NOMO-1 (cell line): Measurements from ENCODE around the gene MFRP.

Experiments used
- DNase-seq, 2 experiments: peaks; one replicate each; lab custom pipeline; 2025; ENCODE audit not compliant: unreplicated experiment in 2 of 2; lab: John Stamatoyannopoulos, UW

Gene MFRP

DNA sequence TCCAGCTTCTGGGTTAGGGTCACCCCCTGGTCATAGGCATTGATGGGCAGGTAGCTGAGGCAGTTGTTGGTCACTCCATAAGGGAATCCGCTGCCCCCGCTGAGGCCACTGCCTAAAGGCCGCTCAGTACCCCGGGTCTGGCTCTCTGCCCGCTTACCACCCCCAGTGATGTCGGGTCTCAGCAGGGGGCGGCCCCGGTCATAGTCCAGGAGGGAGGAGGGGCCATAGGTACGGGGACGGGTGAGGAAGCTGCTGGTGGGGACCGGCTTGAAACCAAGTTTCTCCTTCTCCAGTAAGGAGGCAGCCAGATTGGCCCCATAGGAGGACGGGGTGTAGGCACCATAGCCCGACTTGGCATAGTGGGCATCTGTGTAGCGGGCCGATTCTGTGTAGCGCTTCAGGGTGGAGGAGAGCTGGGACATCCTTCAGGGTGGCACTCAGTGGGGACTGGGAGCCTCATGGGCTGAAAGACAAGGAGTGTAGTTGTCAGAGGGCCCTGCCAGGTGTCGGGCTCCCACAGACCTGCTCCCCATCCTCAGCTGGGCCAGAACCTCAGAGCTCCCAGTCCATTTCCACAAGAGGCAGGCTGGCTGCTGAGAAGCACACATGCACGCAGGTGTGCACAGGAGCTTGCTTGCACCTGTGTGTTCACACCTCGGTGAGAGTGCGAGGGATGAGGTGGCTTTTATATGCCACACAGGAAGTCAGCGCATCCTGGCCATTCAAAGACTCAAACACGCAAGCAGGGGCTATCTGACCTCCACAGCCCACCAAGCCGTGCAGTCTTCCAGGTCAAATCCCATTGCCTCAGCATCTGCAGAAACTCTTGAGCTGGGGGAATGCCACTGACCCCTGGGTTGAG, 26.8 kb upstream of the MFRP start:
- DNase-seq = no peak

DNA sequence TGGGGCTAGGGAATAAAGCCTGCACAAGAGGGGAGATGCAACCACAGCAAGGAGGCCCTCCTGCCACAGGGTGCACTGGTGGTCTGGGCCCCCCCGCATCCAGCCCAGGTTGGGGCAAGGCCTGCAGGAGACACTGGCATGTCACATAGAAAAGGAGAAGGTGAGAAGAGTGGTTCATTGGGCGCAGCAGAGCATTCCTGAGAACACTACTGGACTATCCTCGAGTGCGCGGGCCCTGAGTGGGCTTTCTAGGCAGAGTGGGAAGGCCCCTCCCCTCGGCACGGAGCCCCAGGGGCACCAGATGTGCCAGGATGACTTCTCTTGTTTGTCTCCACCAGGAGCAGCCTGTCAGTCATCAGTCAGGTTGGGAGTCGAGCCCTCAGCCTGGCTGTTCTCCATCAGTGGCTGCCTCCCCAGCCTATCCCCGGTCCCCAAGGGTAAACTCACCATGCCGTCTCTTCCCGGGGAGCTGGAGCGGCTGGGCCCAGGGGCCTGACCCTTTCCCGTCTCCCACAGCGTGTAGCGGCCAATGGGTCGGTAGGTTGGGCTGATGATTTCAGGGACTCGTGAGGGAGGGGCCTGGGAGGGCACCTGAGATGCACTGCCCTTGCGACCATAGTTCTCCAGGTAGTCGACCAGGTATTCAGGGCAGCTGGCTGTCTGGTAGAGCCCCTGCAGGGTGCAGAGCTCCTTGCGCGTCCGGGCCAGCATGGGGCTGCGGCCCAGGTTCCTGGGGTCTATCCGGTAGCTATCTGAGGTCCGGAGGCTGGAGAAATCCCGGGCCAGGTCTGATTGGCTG, 26.0 kb upstream of the MFRP start:
- DNase-seq = no peak

DNA sequence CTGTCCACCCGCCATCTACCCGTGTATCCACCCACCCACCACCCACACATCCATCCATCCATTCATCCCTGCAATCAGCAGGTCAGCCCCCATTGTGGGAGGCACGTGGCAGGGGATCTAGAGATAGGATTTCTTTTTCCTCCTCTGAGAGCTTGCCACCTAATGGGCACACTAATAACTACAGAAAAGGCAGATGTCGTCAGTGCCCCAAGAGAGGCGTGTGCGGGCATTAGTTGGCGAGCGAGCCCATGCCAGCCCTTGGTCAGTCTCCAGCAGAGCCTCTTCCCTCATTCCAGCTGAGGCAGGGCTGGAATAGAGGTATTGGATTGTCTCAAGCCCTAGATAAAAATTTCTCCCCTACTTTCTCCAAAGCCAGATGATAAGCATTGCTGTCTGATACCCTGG, 25.3 kb upstream of the MFRP start:
- no peak for DNase-seq

DNA sequence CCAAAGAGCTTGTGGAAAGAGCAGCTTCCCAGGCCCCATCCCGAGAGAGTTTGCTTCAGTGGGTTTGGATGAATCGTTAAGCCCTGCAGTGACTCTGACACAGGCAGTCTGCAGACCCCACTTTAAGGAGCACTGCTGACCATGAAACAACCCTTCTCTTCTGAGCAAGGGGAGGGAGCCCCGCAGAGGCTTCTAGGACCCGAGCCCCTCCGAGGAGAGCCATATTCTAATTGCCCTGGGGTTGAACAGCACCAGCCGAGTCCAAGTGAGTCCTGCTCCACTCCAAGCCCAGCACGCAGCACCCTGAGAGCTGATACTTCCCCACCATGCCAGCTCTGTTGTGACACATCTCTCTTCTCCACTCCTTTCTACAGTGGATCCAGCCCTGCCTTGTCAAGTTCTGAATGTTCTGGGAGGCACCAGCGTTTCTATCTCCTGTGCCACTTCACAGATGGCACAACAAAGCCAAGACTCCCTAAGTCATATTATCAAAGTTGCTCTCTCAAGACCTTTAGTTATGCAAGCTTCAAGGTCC, 24.6 kb upstream of the MFRP start:
- no peak for DNase-seq

DNA sequence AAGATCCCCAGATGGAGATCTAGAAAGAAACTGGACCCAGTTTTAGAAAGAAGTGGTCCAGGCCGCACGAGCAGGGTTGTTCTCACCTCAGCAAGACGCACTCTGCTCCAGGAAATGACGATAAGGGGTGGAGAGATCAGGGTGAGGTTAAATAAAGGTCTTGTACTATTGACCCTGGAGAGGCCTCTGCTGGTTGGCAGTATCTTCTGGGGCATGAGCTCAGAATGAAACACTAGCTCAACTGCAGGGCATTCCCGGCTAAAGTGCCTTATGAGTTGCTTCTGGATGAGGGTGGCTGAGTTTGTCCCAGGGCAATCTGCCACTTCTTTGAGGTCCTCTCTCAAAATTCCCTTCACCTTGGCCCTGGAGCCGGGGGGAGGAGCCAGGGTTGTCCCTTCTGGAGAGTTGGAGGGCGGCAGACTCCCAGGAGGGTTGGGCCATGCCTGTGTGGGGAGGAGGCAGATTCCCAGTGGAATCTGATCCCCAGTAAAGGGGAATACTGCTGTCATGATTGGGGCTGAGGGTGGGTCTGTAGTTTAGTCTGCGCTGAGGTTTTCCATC, 24.1 kb upstream of the MFRP start:
- DNase-seq = peak; percentile 35 to 53

DNA sequence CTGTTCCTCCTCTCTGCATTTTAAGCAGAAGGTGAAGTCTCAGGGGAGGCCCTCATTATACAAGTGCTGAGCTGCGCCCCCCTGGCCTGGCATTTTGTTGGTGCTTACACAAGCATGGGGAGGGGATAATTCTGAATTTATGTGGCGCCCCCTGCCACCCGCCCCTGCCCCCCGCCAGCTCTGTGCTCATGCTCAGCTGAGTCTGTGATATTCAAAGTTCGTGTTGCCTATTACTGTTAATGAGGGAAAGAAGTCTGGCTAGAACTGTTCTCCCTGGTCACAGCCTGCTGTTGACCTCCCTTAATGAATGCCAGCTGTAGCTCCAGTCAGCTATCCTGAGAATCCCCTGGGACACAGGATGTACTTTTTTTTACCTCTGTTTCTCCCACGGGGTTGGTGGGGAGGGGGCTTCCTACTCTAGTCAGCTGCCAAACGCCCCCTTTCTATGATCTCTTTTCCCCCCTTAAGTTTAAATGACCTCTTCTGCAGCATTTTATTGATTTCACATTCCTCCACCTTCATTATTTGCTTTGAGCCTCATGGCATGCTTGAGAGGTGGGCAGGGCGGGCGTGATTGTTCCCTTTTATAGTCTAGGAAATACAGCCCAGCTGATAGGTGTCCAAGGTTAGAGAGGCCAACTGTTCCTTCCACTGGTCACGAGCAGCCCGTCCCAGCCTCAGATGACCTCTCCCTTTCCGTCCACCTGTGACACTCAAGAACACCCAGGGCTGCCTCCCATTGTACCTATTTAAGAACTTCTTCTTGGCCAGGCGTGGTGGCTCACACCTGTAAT, 22.8 kb upstream of the MFRP start:
- no peak for DNase-seq

DNA sequence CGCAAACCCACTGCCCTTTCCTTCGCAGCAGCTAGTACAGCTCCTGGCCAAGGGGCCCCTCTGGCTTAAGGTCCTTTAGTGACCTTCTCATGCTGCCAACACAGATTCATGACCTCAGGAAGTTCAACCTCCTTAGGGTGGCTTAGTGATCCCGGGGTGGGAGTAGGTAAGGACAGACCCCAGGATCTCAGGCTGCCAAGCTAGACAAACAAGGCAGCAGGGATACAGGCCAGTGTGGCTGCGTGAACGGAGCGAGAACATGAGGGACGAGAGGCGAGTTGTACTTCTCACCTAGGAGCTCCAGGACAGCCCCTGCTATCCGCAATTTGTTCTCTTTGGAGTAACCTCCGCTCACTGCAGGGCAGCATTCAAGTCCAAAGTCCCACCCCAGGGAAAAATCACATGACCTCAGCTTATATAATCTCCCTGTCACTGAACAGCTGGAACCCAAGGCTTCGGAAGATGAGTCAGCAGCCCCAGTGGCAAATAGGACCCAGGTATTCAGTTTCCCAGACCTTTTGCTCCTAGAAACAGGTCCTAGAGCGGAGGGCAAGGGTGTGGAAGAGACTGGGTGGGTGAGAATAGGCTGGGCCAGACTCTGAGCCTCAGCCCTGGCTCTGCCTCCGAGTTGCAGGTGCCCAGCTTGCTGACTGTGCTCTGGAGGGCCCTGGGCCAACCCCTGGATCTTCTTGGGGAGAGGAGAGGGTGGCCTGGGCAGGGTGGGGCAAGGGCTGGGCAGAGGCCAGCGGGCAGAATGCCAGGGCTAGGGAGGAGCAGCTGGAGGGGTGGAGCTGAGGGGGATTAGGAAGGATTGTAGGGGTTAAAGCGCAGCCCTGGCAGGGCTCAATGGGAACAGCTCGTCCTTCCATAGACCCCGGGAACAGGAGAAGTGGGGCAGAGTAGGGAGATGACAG, 21.9 kb upstream of the MFRP start:
- DNase-seq = peak in 1 of 2 experiments; percentile 34

DNA sequence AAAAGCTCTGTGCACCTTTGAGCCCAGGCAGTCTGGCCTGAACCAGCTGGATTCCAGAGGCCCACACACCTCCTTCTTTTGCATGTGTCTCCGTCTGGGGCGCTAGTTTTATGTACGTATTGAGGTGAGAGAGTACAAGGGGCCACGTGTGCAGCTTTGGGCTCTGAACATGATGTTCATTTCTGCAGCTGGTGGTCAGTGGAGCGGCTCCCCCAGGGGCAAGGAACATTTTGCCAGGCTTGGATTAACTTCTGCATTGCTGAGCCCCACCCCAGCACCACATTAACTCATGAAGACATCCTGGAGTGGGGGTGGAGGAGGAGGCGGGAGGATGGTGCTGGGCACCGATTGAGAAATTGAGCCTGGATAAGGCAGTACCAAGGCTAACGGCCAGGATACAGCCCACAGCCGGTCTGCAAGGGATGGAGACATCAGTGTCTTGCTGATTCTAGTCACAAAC, 21.2 kb upstream of the MFRP start:
- peak; percentile 73 to 86 for DNase-seq

DNA sequence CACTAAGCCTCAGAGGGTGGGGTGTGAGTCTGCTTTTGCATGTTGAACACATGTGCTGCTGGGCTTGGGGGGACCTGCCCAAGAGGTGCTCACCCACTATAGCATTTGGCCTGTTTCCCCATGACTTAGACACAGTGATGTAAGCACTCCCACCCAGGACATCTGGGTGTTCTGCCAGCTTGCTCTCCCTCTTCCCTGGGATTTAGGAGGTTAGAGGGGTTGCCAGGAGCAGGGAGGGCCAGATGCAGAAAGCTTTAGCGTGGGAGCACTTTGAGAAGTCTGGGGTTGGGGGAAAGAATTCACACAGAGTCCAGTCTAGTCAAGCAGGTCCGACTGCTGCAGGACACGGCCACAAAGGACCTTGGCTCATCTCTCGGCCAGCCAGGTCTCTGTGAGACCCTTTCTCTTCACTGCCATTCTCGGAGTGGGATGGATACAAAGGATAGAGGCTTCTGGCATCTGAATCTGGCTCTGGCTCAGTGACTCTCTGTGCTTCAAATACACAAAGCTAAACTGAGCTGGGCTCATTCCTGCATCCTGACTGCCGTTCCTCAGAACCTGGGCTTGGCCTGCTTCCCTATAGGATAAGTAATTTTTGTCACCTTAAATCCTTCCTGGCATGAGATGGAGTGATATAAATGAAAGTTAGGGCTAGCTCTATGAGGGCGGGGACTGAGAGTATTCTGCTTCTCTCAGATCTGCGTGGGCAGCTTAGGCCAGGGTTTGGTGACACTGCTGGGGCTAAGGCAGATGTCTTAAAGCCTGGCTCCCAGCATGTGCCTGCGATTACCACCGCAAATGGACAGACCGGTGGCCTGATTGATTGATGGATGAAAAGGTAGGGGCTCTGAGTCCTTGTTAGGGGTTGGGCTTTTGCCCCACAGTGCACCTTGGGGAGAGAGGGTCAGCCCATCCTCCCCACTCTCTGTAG, 20.4 kb upstream of the MFRP start:
- DNase-seq = no peak

DNA sequence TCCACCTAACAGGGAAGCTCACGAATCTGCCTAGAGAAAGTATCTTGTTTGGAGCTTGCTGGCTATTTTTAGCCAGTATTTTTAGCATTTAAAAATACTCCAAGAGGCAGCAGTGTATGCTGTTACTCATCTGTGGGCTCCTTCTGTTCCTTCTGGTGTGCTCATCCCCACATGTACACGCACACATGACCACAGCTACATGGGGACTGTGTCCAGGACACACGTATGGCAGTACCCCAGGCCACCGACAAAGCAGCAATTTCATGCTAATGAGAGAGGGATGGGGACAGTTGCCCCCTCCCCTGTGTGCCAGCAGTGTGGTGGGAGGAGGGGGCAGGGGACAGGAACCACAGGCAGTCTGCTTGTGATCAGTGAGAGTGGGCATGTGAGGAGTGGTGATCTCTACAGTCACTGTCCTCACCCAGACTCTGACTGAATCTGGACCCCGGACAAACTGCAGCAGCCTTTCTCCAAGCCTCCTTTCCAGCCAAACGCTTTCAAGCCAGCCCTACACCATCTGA, 18.6 kb upstream of the MFRP start:
- no peak for DNase-seq

DNA sequence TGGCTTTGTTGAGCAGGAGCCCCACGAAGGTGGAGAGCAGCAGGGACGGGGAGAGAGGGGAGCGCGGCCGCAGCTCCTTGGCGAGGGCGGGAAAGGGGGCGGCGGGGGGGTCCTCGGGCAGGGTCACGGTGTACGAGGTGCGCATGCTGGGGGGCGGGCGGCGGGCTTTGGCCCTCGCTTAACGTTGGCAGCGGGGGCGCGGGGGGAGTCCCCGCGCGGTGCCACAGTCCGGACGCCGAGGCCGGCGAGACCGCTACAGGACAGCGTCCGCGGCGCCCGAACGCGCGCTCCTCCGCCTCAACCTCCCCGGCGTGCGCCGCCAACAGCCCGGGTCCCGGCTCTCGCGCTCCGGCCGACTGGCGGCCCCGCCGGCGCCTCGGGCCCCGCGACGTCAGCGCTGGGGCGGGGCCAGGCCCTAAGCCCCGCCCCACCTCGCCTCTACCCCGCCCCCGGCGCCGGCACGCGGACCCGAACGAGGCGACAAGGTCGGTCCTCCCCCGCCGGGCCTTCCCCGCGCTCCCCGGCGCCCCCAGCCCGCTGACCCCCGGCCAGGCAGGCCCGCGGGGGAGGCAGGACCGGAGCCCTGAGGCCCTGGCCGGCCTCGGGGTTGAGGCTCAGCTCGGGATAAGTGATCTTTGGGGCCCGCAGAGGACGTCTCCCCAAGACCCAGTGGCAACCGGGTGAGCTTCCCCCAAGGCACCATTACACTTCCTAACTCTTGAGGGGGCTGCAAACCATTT, 17.5 kb upstream of the MFRP start:
- DNase-seq = peak; percentile 49 to 57

DNA sequence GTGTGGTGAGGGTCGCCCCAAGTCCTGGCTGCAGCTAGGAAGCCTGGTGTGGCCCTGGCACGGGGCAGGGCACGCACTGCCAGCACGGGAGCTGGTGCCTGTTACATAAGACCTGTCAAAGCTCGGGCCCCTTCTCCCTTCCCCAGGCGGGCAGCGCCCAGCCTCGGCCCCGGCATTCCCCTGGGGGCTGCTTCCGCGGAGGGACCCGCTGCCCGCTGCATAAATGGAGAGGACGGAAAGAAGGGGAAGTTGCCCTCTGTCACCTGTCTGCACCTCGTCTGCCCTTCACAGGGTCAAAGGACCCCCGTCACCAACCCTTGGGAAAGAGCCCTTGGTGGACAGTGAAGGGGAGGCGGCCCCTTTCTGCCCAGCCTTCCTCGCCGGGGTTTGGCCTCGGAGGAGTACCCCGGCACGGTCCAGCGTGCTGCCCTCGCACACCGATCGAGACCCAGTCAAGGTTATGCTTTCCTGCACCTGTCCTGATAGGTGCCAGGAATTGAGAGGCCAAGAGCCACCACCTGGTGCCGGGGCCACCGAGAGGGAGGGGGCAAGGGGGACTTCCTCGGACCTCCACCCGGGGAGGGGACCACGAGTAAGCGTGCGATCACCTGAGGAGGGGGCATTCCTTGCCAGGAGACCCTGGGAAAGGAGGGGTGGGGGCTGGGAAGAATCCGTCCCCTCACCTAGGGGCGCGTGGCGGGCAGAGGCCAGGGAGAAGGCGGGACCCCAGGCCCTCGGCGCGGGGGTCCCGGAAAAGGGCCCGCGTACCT, 16.8 kb upstream of the MFRP start:
- no peak for DNase-seq

DNA sequence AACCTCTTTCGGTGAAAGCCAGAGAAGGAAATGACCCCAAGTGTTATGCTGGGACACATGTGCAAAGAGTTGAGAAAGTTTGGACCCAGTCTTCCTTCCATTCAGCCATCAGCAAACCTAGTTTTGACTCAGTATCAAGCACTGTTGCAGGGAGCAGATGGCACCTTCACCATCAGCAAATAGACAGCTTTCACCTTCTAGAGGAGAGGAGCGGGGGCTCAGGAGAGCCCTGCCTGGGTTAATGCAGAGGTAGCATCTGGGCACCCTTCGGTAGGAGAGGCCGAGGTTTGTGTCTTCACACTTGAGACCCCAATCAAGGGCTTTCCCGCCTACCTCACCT, 16.2 kb upstream of the MFRP start:
- no peak for DNase-seq

DNA sequence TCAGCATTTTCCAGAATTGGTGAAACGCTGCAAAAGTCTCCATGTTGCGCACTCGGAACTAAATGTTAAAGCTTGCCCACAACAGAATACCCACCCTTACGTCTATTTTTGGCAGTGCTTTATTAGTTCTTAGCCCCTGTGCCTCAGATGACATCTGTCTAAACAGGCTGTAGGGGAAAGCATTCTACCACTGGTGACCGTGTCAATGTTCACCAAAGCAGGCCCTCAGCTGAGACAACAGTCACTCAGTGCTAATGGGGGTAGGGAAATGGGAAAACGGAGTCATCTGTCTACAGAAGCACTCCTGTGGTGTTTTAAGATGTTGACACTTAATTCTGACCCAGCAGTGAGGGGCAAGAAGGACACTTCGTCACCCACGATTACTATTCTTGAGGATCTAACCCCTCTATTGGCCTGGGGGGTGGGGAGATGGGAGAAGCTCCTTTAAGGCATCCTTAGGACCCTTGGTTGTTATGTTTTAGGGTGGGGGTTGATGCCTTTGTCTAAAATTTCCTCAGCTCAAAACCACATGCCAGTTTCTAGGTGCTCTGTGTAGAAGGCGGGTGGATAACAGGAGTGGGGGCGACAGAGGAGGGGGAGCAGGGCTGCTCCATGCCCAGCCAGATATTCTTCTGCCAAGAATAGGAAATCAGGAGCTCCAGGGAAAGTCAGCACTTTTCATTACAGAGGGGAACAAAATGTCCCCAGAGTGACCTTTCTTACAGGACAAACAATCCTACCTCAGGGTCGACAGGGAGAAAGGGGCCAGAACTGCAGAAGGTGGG, 15.6 kb upstream of the MFRP start:
- DNase-seq = no peak

DNA sequence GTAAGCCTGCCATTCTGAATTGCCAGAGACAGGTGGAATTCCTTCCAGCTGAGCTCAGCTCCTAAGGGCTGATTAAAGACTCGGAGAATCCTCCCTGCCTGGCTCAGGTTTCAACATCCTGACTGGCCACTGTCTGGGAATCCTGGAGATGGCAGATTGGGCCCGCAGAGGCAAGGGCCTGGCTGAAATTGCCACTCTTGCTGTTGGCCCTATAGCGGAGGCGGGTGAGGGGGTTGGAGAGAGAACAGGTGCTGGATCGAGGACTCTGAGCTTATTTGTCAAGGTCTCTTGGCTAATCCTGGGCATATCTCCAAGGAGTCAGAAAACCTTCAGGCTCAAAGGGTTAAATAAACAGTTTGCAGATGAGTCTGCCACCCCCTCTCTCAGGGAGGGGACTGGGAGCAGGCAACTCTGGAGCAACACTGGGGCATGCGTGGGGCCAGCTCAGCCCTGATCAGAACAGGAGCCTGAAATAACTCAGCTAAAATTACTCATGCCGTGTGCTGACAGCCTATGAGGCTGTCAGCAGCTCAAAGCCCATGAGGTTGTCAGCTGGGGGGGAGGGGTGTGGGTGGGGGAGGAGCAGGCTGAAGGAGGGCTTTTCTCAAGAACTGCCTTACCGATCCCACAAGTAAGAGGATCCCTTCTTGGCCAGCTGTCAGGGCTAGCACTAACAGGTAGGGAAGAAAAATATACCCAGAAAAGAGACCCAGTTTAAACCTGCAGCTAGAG, 14.7 kb upstream of the MFRP start:
- DNase-seq = peak; percentile 53 to 81
